ENCODE data around the gene RARRES1. TPM values are rescaled to one million over a fixed set of nuclear protein-coding genes. Genes with fewer than 3 reads are reported as not detected.

The RARRES1 gene
- total RNA-seq, 1 donor from 2014 or later: 1.7 TPM

GRCh38 chr3:158712443-158712842, 19.8 kb downstream of the RARRES1 start:
- H3K4me3 Mint-ChIP-seq (ENCODE audit: unreplicated experiment): no peak overlapping the region
- H3K4me1 Mint-ChIP-seq (ENCODE audit: low read depth, unreplicated experiment): no peaks in the 10 kb centered on the region
- no peaks in the 10 kb centered on the region for H3K36me3 Mint-ChIP-seq (ENCODE audit: unreplicated experiment)
- no peak for TF ChIP-seq CTCF (IDR thresholded peaks at IDR 0.05; ENCODE audit: partially characterized antibody, unreplicated experiment)
- DNase-seq: no peak
- peaks cover 4% of the 10 kb centered on the region for H3K27me3 Mint-ChIP-seq (ENCODE audit: unreplicated experiment)
- no peak overlapping the region for H3K27ac Mint-ChIP-seq (ENCODE audit: unreplicated experiment)
- H3K9me3 Mint-ChIP-seq (ENCODE audit: unreplicated experiment): peaks cover 5% of the 10 kb centered on the region

- no peaks in the 10 kb centered on the region for H3K36me3 Mint-ChIP-seq (ENCODE audit: unreplicated experiment)
- no peak for DNase-seq
- TF ChIP-seq CTCF (IDR thresholded peaks at IDR 0.05; ENCODE audit: partially characterized antibody, unreplicated experiment): no peak
- no peak overlapping the region for H3K27ac Mint-ChIP-seq (ENCODE audit: unreplicated experiment)
- no peak overlapping the region for H3K4me3 Mint-ChIP-seq (ENCODE audit: unreplicated experiment)
- H3K4me1 Mint-ChIP-seq (ENCODE audit: low read depth, unreplicated experiment): no peaks in the 10 kb centered on the region
- peaks cover 5% of the 10 kb centered on the region for H3K9me3 Mint-ChIP-seq (ENCODE audit: unreplicated experiment)
- no peaks in the 10 kb centered on the region for H3K27me3 Mint-ChIP-seq (ENCODE audit: unreplicated experiment)
Observed at GRCh38 chr3:158711886-158712285, 20.4 kb downstream of the RARRES1 start.

- no peak for DNase-seq
- H3K4me3 Mint-ChIP-seq (ENCODE audit: unreplicated experiment): no peak overlapping the region
- no peaks in the 10 kb centered on the region for H3K4me1 Mint-ChIP-seq (ENCODE audit: low read depth, unreplicated experiment)
- H3K27me3 Mint-ChIP-seq (ENCODE audit: unreplicated experiment): peaks cover 4% of the 10 kb centered on the region
- H3K9me3 Mint-ChIP-seq (ENCODE audit: unreplicated experiment): peaks cover 5% of the 10 kb centered on the region
- no peak overlapping the region for H3K27ac Mint-ChIP-seq (ENCODE audit: unreplicated experiment)
- TF ChIP-seq CTCF (IDR thresholded peaks at IDR 0.05; ENCODE audit: partially characterized antibody, unreplicated experiment): no peak
- no peaks in the 10 kb centered on the region for H3K36me3 Mint-ChIP-seq (ENCODE audit: unreplicated experiment)
Observed at GRCh38 chr3:158710601-158711000, 21.7 kb downstream of the RARRES1 start.

- Mint-ChIP-seq H3K36me3 (ENCODE audit: unreplicated experiment) (no peaks in the 10 kb centered on the region), H3K27me3 (ENCODE audit: unreplicated experiment) (peaks cover 4% of the 10 kb centered on the region), H3K27ac (ENCODE audit: unreplicated experiment) (no peak overlapping the region), H3K4me1 (ENCODE audit: low read depth, unreplicated experiment) (no peaks in the 10 kb centered on the region), H3K4me3 (ENCODE audit: unreplicated experiment) (no peak overlapping the region), H3K9me3 (ENCODE audit: unreplicated experiment) (peaks cover 5% of the 10 kb centered on the region)
- no peak for DNase-seq
- no peak for TF ChIP-seq CTCF (IDR thresholded peaks at IDR 0.05; ENCODE audit: partially characterized antibody, unreplicated experiment)
Observed at GRCh38 chr3:158709666-158710083, 22.6 kb downstream of the RARRES1 start.

- Mint-ChIP-seq H3K4me3 (ENCODE audit: unreplicated experiment) (no peak overlapping the region), H3K27me3 (ENCODE audit: unreplicated experiment) (peaks cover 4% of the 10 kb centered on the region), H3K4me1 (ENCODE audit: low read depth, unreplicated experiment) (no peaks in the 10 kb centered on the region), H3K27ac (ENCODE audit: unreplicated experiment) (no peak overlapping the region), H3K9me3 (ENCODE audit: unreplicated experiment) (peaks cover 1% of the 10 kb centered on the region), H3K36me3 (ENCODE audit: unreplicated experiment) (no peaks in the 10 kb centered on the region)
- no peak for TF ChIP-seq CTCF (IDR thresholded peaks at IDR 0.05; ENCODE audit: partially characterized antibody, unreplicated experiment)
- DNase-seq: no peak
Observed at GRCh38 chr3:158703566-158703965, 28.7 kb downstream of the RARRES1 start.
